ENCODE results near the gene SLC2A13.
"Not testable (repeated sequence)": the region's sequence is repeated elsewhere in the genome, so short reads cannot be mapped to it uniquely, and the experiment has no call there.

The SLC2A13 gene

DNA sequence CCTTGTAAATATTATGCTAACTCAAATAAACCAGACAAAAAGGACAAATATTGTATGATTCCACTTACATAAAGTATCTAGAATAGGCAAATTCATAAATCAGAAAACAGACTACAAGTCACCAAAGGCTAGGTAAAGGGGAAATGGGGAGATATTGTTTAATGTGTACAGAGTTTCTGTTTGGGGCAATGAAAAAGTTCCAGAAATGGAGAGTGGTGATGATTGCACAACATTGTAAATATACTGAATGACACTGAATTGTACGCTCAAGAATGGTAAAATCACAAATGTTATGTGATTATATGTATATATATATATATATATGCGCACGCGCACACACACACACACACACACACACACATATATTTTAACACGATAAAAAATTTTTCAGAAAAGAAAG is 182.5 kb downstream of the SLC2A13 start:
- ATAC-seq (no peak), DNase-seq (no peak)

DNA sequence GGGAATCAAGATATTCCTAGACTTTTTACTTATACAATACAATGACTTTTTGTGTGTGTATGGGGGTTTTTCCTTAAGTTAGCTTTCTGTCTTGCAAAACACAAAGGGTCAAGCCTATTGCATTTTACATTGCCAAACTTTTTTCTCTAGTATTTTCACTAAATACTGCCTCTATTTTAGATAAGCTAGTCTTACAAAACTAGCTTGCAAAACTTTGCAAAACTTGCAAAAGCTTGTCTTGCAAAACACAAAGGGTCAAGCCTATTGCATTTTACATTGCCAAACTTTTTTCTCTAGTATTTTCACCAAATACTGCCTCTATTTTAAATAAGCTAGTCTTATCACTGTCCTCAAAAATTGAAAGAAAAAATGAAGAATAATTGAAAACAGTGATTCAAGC is 183.3 kb downstream of the SLC2A13 start:
- not testable (repeated sequence) for ATAC-seq, DNase-seq

DNA sequence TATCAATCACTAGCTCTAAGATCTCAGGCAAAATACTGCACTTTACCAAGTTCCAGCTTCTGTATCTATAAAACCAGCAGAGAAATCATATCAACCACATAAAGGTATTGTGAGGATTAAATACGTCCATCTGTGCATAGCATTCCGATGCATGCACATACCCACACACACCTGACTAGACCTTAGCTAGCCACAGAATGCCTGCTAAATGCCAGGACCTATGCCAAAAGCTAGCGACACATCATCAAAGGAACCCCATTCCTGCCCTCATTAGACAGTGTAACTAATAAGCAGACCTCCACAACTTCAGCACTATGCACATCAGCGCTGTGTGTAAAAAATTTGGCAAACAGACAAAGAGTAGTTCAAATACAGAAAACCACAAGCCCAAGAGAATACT is 185.2 kb downstream of the SLC2A13 start:
- ATAC-seq (no peak), DNase-seq (no peak)

DNA sequence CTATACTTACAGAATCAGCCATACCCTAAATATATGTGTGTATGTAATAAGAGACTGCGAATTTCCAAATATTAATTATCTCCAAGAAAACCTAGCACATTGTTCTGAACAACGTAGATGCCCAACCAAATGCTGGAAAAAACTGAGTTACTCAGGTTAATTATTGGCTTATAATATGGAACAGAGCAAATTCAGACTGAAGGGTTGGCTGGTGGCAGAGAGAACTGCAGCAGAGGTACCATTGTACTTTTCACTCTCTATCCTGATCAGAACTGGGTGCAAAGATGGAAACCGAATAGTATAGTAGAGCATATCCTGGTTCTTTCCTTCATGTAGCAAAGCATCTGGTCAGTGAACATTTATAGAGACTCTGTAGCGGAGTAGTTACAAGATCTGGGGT is 185.7 kb downstream of the SLC2A13 start:
- ATAC-seq, result no peak
- DNase-seq, result no peak

DNA sequence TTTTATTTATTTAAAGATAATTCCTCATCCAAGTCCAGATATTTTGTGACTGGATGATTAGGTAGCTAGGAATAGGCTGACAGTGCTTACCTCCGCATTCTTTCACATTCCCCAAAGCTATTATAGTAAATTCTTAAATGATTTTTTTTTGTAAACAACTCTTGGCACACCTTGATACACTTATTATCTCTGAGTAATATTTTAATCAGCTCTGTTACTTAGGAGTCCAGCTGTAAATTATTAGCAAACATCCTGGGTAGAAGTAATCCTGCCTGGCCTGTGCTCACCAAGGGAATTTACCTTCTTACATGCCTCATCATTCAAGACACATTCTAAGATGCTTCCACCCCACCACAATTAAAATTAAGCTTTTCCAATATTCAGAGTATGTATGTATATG is 186.1 kb downstream of the SLC2A13 start:
- ATAC-seq (no peak), DNase-seq (no peak)

DNA sequence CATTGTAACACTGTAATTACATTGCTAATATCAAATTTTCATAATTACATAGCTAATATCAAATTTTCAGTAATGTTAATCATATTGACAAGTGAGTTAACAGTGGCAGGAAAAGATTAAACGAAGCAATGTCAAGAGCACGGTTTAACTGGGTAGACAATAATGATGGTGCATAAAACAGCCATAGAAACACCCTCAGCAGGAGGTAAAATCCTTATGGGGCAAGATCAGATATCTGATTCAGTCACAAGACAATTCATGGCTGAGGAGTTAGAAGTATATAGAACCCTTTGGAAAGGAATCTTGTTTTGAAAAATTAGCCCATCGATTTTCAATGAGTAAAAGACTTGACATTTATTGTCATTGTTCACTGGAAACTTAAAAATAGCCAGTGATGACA is 190.6 kb downstream of the SLC2A13 start:
- no peak for ATAC-seq
- DNase-seq, result no peak

DNA sequence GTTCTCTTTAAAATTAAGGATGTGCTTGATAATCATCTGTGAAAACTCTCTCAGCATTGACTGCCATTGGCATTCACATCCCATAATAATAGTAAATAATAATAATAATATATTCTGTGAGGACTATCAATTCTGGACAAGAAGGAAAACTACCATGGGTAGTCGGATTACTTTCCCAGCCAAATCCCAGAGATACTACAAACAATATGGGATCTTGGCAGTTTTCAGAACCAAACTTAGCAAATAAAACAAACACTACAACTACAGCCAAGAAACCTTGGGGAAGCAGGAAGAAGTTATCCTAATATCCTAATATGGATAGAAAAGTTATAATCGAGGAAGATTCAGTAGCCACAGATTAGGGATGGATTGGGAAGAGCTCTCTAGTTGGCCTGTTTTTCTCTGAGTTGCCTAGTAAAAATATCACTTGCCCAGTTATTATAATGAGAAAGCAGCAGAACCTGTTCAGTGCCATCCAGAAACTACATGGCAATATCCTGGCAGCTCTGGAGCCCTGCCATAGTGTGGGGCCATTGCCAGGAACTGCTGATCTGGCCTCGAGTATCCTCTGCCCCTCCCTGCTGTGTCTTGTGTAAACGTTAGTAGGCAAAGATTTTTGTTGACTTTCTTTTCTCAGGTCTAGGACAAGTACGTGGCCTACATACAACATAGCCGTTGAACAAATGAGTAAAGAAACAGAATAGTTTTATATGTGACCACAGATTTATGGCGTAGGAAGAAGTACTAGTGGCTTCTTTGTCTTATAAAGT is 193.5 kb downstream of the SLC2A13 start:
- no peak for DNase-seq
- ATAC-seq, result no peak

DNA sequence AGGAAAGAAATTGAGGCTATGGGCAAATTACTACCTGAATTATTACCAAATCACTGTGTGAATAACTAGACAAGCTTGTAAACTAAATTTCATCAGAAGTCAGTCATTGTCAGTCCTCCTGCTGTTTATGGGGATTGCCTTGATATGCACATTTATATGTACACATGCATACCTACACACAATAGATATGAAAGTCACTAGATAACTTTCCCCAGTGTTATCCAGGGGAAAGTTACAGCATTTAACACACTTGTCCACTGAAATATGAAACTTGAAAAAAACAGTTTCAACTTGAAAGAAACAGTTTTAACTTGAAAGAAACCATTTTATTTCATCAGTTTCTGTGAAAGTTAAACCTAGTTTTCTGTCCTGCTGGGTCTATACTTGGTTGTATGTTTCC is 199.6 kb downstream of the SLC2A13 start:
- no peak for DNase-seq
- ATAC-seq, result no peak

DNA sequence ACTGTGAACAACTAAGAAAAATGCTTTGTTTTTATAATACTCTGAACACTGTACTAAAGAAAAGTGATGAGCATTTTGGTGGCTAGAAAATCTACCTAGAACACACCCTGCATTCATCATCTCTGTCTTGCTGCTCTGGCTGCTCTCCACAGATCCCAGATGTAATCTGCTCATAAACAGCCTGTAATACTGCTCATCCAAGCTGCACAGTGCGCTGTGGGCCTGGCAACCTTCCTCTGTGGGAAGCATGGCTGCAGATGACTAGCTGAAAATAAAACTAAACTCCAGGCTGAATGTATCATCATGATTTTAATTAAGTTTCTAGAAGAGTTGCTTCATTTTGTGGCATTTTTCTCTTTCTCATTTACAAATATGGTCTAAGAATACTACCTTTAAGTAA is 200.7 kb downstream of the SLC2A13 start:
- ATAC-seq, result no peak
- DNase-seq, result no peak

DNA sequence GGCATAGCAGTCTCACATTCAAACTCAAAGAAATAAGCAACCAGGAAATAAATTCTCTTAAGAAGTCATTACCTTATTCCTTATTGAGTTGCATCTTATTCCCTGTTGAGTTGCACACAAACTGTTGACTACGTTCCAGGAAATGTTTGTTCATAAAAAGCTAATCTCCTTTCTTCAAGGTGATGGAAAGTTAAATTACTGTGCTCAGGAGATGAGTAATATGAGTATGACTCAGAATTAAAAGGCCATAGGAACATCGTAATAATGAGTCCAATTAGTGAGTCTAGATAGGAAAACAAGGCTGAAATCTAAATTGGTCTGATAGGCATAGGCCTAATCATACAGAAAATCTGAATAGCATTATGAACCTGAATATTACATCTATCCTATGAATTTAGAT is 203.1 kb downstream of the SLC2A13 start:
- DNase-seq (no peak), ATAC-seq (peak; percentile 65)

DNA sequence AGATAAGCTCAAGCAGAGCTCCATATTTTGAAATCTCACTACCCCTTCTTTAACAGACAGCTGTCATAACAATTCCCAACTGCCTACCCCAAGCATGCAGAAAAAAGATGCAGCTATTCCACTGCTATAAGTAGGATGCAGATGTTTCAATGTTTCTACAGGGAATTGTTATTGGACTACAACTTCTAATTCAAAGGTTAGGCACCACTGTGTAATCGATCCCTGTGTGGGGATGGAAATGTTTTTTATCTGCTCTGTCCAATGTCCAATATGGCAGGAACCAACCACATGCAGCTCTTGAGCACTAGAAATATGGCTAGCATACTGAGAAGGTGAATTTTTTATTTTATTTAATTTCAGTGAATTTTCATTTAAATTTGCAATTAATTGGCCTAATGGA is 208.6 kb downstream of the SLC2A13 start:
- ATAC-seq, result no peak
- DNase-seq, result no peak

DNA sequence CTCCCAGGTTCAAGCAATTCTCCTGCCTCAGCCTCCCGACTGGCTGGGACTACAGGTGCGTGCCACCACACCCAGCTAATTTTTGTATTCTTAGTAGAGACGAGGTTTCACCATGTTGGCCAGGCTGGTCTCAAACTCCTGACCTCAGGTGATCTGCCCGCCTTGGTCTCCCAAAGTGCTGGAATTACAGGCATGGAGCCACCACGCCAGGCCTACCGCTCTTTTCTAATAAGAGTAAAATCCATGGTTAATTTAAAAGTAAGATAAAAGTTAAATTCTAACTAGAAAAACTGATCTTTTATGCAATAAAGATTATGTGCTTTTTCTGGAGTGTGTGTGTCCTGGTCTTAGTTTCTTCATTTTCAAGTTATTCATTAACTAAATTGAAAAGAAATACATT is 212.5 kb downstream of the SLC2A13 start:
- not testable (repeated sequence) for ATAC-seq, DNase-seq

DNA sequence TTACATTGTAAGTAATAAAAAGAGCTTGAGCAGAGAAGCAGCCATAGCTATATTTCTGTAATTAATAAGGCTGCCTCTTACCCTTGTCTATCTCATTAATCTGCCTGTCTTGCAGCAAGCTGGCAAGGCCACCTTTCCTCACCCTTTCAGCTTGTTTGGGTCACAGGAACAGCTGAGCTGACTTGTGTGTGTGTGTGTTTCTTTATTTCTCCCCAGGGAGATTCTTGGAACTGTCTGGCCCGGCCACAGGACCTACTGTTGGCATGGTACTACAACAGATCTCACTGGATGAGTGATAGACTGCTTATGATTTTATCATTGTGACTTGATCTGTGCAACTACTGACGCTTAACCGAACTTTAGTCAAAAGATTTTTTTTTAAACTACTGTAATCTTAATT is 213.7 kb downstream of the SLC2A13 start:
- ATAC-seq, result no peak
- no peak for DNase-seq

DNA sequence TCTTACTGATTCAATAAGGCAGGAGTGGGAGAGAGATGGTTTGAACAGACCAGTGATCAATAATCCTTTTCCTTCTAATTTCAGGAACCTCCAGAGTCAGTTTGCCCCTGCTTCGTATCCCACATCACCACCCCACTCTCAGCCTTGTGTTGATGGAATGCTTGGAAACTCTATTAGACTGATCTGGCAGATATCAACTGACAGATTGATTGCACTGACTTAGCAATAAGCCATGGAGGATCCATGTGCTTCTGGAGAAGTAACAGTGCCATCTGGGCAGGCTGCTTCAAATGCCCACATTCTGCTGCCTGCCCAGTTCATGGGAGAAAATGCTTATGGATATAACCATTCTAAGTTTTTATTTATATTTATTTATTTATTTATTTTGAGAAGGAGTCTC is 218.0 kb downstream of the SLC2A13 start:
- DNase-seq (no peak), ATAC-seq (no peak)

DNA sequence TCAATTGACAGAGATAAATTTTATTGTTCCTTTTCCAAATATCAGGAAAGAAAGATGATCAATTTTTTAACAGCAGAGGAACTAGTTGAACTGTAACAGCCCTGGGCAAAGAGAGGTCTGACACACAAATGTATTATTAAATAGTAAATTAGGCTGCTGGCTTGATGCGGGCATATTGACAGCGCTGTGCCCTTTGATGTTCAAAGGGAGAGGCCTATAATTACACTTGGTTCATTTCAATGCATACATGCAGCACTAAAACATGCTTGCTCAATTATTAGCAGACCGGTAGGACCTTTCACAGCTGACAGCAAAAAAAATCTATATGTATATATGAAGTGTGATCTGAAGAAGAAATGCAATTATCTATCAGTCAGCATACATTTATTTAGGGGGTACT is 219.8 kb downstream of the SLC2A13 start:
- no peak for DNase-seq
- ATAC-seq, result no peak

DNA sequence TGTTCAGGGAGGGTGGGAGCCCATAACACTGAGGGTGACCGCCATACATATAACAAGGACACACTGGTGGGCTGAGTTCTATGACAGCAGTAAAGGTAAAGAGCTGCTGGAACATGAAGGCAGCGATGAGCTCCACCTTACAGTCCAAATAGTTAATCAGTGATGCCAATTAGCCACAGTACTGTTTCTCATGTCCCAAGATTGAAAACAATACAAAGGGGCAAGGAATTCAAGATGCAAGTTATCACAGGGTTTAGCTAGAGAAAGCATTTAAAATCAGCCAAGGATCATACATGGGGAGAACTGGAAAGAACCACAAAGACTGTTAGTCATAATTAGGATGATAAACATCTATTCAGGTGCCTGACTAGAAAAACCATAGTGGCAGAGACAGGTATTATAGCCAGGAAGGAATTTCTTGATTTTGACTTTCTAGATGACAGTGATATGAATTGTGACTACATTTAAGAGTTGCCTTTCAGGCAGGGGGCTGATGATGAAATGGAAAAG is 221.2 kb downstream of the SLC2A13 start:
- DNase-seq (no peak), ATAC-seq (no peak)

DNA sequence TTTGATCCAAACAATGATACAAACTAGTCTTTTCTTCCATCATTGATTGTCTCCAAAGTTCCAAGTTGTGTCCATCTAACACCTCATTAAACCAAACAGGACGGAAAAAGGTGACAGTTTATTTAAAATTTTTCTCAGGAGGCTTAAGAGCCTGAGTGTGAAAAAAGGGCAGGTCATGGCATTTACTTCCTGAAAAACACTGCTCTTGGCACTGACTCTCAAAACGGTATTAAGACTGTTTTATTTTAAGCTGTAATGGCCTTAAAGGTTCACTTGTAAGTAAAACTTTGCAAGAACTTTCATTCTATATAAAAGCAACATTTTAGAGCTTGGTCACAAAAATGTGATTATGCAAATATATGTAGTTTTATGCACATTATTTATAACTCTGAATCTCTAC is 222.5 kb downstream of the SLC2A13 start:
- ATAC-seq (no peak), DNase-seq (no peak)

DNA sequence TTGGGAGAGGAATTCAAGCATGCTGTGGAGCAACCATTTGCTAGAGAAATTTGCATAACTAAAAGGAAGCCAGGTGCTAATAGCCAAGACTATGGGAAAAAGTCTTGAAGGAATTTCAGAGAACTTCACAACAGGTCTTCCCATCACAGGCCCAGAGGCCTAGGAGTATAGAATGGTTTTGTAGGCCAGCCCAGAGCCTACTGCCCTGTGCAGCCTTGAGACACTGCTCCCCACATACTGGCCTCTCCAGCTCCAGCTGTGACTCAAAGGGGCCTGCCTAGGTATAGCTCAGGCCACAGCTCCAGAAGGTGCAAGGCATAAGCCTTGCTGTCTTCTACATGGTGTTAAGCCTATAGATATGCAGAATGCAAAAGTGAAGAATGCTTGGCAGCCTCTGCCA is 227.1 kb downstream of the SLC2A13 start:
- no peak for ATAC-seq

DNA sequence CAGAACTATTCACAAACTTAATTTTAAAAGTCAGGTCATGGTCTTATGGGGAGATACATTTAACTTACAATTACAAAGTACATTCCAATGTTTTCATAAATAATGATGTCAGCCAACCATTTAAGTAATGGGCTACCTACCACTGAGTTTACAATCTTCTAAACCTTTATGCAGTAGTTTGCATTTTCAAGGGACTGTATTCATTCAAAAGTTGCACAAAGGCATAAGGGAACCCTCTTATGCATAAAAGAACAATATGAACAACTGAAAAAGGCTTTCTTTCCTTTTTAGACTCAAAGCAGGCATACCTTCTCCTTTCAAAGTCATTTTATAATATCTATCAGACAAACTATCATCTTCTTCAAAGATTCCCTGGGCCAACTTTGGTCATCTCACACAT is 230.2 kb downstream of the SLC2A13 start:
- no peak for DNase-seq
- no peak for ATAC-seq

More for the DNA sequence above, 227.1 kb downstream of the SLC2A13 start:
- no peak for DNase-seq

DNA sequence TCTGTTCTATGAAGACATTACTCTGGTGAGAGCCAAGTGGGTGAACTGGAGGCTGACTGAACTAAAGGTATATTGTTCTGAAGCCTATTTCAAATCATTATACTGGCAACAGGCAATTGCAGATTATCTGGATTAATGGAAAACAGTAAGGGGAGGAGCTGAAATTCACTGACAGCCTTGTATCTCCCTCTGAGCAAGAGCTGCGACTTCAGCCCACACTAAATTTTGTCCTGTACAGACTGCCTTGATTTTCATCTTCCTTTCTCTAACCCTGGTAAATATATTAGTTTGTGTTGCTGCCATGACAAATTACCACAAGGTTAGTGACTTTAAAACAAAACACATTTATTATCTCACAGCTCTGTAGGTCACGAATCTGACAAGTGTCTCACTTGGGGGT is 231.1 kb downstream of the SLC2A13 start:
- ATAC-seq (no peak), DNase-seq (no peak)

DNA sequence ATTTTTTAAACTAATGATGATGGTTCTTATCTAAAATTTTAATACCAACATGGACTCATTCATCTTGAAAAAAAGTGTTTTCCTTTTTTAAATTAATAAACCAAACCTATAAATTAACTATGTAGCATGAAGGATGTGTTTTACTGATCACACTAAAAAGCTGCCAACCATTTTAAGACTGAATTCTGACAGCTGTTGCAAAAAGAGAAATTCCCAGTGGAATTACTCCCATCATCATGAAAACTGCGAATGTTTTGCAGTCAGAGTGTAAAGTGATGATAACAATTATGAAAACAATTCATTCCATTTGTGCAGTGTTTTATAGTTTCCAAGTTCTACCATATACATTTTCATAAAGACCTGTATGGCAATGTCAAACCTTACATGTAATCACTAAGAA is 232.8 kb downstream of the SLC2A13 start:
- ATAC-seq (no peak), DNase-seq (no peak)

DNA sequence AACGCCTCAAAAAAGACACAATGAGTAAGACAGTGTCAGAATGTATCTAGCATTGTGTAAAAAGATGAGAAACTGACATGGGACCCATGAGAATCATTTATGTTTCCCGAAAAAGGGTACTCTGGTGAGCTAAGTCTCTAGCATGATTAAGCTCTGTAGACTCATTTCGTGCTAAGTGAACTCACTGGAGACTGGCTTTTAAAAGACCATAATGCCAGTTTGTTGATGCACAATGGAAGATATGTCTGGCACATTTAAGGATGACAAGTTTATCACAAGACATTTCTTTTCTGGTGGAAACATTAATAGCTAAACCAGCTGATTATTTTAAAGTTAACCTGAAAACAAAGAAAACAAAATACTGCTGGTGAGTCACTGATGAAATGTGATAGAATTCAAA is 233.5 kb downstream of the SLC2A13 start:
- DNase-seq, result no peak
- no peak for ATAC-seq

DNA sequence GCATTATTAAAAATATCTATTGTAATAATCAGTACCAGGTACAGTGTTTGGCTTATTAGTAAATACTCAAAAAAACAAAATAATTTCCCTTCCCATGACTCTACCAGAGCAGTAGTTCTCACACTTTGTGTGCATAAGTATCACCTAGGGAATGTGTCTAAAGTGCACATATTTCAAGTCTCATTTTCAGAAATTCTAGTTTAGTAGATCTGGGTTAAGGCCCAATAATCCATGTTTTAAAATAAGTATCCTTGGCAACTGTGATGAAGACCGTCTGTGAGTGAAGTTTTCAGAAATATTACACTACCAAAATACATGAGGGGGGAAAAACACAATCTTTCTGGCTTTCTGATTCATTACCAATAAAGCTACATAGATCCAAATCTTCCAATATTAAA is 237.6 kb downstream of the SLC2A13 start:
- ATAC-seq (no peak), DNase-seq (no peak)

DNA sequence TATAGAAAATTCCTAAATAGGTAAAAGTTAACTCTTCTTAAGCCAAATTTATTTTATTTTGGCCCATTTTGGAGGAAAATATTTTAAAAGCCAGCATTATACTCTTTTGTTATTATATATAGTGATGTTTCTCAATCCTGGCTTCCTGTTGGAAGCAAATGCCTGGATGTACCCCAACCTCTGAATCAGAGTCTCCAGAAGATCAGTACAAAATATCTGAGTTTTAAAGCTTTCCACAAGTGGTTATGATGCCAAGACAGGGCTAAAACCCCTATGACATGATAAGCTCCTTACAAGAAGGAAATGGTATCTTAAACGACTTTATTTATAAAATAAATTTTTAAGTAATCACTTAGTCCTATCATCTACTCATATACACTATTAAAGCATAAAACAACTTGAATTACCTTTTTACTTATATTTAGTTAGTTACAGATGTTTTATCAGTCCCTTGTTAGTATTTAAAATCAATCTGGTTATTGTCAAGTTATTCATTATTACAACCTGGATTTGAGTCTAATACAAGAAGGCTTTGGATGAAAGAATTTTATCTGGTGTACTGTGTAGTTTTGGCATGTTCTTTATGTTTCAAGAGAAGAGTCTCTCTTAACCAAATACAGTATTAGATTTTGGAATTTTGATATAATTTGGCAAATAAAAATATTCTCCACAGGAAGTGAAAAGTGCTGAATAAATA is 238.1 kb downstream of the SLC2A13 start:
- no peak for ATAC-seq
- no peak for DNase-seq
